Measurements from ENCODE around the gene COBL. TPM values are rescaled to one million over a fixed set of nuclear protein-coding genes. Genes with fewer than 3 reads are reported as not detected.
"Not testable (repeated sequence)": the region's sequence is repeated elsewhere in the genome, so short reads cannot be mapped to it uniquely, and the experiment has no call there.

The COBL gene
- total RNA-seq, 2 experiments from 2014 or later, result not detected

DNA sequence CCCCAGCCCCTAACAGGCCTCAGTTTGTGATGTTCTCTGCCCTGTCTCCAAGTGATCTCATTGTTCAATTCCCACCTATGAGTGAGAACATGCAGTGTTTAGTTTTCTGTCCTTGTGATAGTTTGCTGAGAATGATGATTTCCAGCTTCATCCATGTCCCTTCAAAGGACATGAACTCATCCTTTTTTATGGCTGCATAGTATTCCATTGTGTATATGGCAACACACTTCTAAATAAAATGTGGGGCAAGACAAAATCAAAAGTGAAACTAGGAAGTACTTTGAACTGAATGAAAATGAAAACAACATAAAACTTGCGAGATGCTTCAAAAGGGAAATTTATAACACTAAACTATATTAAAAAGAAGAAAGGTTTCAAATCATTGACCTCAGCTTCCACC lies 326.4 kb downstream of the COBL start:
- H3K27me3 Mint-ChIP-seq; H3K9me3 Mint-ChIP-seq (ENCODE audit: low read depth); H3K4me1 Mint-ChIP-seq; H3K4me3 Mint-ChIP-seq; H3K27ac Mint-ChIP-seq; ATAC-seq; H3K36me3 Mint-ChIP-seq; DNase-seq; CTCF ChIA-PET: not testable (repeated sequence)

DNA sequence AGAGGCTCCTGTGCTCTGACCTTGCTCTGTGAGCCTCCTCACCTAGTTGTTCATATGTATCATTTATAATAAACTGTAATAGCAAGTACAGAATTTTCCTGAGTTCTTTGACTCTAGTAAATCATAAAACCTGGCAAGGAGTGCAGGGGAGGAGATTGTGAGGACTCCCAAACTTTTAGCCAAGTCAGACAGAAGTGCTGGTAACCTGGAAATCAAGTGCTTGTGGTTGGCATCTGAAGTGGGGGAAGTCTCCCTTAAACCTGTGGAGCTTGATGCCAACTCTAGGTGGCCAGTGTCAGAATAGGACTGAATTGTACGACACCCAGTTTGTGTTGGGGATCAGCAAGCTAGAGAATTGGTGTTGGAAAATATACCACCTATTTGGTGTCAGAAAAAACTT lies 327.6 kb downstream of the COBL start:
- H3K27me3 Mint-ChIP-seq, result peaks cover 2% of the 10 kb centered on the region
- no peak overlapping the region for H3K4me3 Mint-ChIP-seq
- no peak for ATAC-seq
- no peaks in the 10 kb centered on the region for H3K4me1 Mint-ChIP-seq
- DNase-seq, result no peak
- H3K9me3 Mint-ChIP-seq (ENCODE audit: low read depth), result peaks cover 2% of the 10 kb centered on the region
- CTCF ChIA-PET, result no interaction called here
- no peak overlapping the region for H3K27ac Mint-ChIP-seq
- no peaks in the 10 kb centered on the region for H3K36me3 Mint-ChIP-seq

DNA sequence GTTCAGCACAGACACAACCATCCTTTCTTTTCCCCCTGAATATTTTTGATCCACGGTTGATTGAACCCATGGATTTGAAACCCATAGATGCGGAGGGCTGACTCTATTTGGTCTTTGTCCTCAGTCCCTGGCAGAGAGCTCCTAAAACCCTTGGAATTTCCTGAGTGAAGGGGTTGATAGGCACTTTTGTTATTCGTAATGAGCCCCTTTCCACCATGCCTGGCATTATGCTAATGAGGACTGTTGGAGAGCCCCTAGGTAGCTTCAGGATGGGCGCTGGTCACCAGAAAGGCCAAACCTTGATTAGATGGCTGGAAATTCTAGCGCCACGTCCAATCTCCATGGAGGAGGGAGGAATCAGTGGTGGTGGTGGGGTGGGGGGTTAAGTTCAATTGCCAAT lies 328.1 kb downstream of the COBL start:
- DNase-seq, result no peak
- Mint-ChIP-seq H3K4me1 (no peaks in the 10 kb centered on the region), H3K9me3 (ENCODE audit: low read depth) (peaks cover 2% of the 10 kb centered on the region), H3K4me3 (no peak overlapping the region), H3K36me3 (no peaks in the 10 kb centered on the region), H3K27me3 (peaks cover 2% of the 10 kb centered on the region), H3K27ac (no peak overlapping the region)
- ATAC-seq, result no peak
- CTCF ChIA-PET, result no interaction called here

DNA sequence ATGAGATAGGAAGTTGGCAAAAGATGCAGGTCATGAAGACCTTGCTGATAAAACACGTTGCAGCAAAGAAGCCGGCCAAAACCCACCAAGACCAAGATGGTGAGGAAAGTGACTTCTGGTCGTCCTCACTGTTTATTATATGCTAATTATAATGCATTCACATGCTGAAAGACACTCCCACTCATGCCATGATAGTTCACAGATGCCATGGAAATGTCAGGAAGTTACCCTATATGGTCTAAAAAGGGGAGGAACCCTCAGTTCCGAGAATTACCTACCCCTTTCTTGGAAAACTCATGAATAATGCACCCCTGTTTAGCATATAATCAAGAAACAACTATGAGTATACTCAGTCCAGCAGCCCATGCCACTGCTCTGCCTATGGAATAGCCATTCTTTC lies 331.5 kb downstream of the COBL start:
- ATAC-seq (no peak), DNase-seq (no peak)
- Mint-ChIP-seq H3K9me3 (ENCODE audit: low read depth) (peaks cover under 1% of the 10 kb centered on the region), H3K27ac (no peak overlapping the region), H3K4me3 (no peak overlapping the region), H3K4me1 (no peaks in the 10 kb centered on the region), H3K36me3 (no peaks in the 10 kb centered on the region), H3K27me3 (no peaks in the 10 kb centered on the region)
- CTCF ChIA-PET, result no interaction called here

DNA sequence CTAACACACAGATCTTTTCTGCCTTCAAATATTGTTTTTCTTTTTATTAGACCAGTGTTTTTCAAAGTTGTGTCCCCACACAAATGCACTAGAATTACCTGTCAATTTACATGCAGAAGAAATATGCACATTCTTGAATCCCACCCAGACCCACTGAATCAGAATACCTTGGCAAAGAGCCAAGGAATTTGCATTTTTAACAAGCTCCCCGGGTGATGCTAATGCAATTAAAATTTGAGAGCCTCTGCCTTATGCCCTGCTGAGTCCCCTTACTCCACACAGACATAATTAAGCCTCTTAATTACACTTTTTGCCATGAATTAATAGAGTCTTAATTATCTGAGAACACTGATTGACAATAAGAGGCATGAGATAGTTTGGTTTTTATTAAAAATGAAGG lies 332.8 kb downstream of the COBL start:
- Mint-ChIP-seq H3K4me1 (no peaks in the 10 kb centered on the region), H3K9me3 (ENCODE audit: low read depth) (no peaks in the 10 kb centered on the region), H3K36me3 (no peaks in the 10 kb centered on the region), H3K27me3 (no peaks in the 10 kb centered on the region), H3K27ac (no peak overlapping the region), H3K4me3 (no peak overlapping the region)
- ATAC-seq, result no peak
- DNase-seq, result no peak
- CTCF ChIA-PET, result no interaction called here

DNA sequence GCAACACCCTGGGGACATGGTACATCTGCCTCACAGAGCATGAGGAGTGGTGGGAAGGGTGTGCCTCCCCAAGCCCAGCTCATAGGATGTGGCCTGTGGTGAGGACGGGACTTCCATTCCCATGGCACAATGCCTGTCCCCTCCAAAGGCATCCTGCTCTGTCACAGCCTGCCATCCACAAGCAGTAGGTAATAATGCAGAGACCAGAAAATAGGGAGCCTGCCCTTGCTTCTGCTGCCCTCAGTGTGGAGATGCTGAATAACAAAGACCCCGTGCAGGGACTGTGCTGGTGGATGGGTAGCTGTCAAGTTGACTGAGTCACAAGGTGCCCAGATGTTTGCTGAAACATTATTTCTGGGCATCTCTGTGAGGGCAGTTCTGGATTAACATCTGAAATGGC lies 334.0 kb downstream of the COBL start:
- Mint-ChIP-seq H3K27ac (no peak overlapping the region), H3K9me3 (ENCODE audit: low read depth) (no peaks in the 10 kb centered on the region), H3K27me3 (no peaks in the 10 kb centered on the region), H3K4me1 (no peaks in the 10 kb centered on the region), H3K36me3 (no peaks in the 10 kb centered on the region), H3K4me3 (no peak overlapping the region)
- ATAC-seq (no peak), DNase-seq (no peak)
- CTCF ChIA-PET, result no interaction called here

DNA sequence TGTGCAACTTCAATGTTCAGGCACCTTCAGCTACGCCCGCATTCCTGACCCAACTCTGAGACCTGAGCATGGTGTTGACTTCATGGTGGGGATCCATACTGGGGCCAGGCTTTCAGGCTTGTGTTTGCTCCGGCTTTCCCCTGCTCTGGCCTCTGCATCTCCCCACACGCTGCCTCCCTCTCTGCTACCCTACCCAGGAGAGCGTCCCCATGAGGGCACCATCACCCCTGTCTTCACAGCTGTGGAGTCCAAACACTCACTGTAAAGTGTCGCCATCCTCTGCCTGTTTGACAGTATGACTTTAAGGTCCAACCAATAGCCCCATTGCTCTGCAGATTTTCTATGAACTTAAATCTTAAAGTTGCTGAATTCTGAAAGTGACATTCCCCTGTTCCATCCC lies 334.9 kb downstream of the COBL start:
- no peaks in the 10 kb centered on the region for H3K4me1 Mint-ChIP-seq
- no peak for ATAC-seq

DNA sequence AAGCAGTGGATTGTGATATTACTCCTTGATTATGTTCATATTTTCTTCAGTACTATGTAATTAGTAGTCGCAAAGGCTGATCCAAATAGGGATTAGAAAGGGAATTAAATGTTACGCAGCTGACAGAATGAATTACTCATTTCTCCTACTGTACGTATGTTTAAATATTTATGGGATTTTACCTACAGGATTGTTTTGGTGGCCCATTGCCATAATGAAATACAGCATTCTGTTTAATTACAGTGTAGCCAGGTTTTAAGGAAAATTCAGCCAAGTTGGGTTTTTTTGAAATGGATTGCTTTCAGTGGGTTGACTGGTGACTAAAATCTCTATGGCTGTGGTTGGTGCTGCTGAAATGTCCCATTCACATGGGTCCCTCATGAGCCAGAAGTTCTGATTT lies 336.2 kb downstream of the COBL start:
- Mint-ChIP-seq H3K9me3 (ENCODE audit: low read depth) (no peaks in the 10 kb centered on the region), H3K27me3 (no peaks in the 10 kb centered on the region), H3K27ac (no peak overlapping the region), H3K4me3 (no peak overlapping the region), H3K36me3 (no peaks in the 10 kb centered on the region), H3K4me1 (no peaks in the 10 kb centered on the region)
- no peak for DNase-seq
- CTCF ChIA-PET, result no interaction called here
- no peak for ATAC-seq

More for the DNA sequence above, 334.9 kb downstream of the COBL start:
- no peaks in the 10 kb centered on the region for H3K9me3 Mint-ChIP-seq (ENCODE audit: low read depth)
- no peak overlapping the region for H3K4me3 Mint-ChIP-seq
- DNase-seq, result no peak
- no peaks in the 10 kb centered on the region for H3K27me3 Mint-ChIP-seq
- H3K27ac Mint-ChIP-seq, result no peak overlapping the region
- H3K36me3 Mint-ChIP-seq, result no peaks in the 10 kb centered on the region
- CTCF ChIA-PET, result no interaction called here

DNA sequence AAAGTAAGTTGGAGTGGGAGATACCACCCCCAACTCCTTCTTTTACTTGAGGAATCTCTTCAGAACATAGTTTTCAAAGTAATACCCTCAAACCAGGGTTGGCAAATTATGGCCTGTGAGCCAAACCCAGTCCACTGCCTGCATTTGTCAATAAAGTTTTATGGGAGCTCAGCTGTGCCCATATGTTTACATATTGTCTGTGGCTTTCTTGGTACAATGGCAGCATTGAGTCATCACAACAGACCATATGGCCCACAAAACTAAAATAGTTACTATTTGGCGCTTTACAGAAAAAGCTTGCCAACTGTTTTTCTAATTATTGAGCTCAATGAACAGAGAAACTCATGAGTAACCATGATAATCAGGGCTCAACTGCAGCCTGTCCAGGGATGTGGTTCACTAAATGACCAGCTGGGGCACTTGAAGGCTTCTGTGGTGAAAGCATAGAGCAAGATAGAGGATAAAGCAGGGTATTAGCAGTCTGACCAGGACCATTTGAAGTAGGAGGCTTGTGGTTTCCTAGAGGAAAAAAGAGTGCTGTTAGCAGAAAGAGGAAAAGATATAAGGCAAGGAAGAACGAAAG lies 337.9 kb downstream of the COBL start:
- Mint-ChIP-seq H3K27ac (no peak overlapping the region), H3K4me3 (no peak overlapping the region), H3K9me3 (ENCODE audit: low read depth) (no peaks in the 10 kb centered on the region), H3K27me3 (no peaks in the 10 kb centered on the region), H3K4me1 (peaks cover 4% of the 10 kb centered on the region), H3K36me3 (no peaks in the 10 kb centered on the region)
- DNase-seq (no peak), ATAC-seq (no peak)
- CTCF ChIA-PET, result no interaction called here

DNA sequence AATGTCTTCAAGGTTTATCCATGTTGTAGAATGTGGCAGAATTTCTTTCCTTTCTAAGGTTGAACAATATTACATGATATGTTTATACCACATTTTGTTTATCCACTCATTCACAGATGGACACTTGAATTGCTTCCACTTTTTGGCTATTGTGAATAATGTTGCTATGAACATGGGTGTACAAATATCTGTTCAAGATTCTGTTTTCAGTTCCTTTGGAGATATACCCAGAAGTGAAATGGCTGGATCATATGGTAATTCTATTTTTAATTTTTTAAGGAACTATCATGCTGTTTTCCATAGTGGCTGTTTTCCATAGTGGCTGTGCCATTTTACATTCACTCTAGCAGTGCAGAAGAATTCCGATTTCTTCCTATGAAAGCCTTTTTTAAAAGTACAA lies 339.2 kb downstream of the COBL start:
- H3K4me1 Mint-ChIP-seq, result peaks cover 4% of the 10 kb centered on the region
- H3K36me3 Mint-ChIP-seq, result no peaks in the 10 kb centered on the region
- CTCF ChIA-PET, result no interaction called here
- DNase-seq (no peak), ATAC-seq (no peak)
- no peaks in the 10 kb centered on the region for H3K27me3 Mint-ChIP-seq
- no peaks in the 10 kb centered on the region for H3K9me3 Mint-ChIP-seq (ENCODE audit: low read depth)
- H3K27ac Mint-ChIP-seq, result no peak overlapping the region
- H3K4me3 Mint-ChIP-seq, result no peak overlapping the region

DNA sequence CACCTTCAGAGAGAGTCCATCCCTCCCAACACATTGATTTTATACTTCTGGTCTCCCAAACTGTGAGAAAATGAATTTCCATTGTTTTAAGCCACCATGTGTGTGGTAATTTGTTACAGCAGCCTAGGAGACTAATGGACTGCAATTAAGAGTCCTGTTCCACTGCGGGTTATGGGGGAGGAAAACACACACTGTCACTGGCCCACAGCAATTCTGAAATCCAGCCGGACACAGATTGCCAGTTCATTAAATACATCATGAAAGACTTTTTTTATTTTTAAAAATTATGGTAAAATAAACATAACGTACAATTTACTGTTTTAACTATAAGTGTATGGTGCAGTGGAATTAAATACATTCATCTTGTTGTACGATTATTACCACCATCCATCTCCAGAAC lies 340.5 kb downstream of the COBL start:
- ATAC-seq, result no peak
- Mint-ChIP-seq H3K27me3 (no peaks in the 10 kb centered on the region), H3K9me3 (ENCODE audit: low read depth) (no peaks in the 10 kb centered on the region), H3K27ac (no peak overlapping the region), H3K4me3 (no peak overlapping the region), H3K4me1 (peaks cover 4% of the 10 kb centered on the region), H3K36me3 (no peaks in the 10 kb centered on the region)
- no peak for DNase-seq
- CTCF ChIA-PET, result no interaction called here

DNA sequence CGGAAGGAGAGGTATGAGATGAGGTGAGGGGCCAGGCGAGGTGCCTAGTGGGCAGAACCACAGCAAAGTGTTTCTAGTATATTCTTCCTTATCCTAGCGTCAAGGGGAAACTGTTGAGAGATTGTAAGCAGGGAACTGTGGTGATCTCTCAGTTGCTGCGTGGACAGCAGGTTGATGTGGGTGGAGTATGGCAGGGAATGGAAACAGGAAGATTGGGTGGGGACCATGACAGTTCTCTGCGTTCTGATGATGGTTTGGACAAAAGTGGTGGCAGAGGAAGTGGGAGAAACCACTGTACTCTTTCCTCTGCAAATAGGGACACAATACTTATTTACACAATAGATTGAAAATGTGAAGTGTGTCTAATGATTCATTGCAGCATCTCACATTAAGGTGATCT lies 342.4 kb downstream of the COBL start:
- no peaks in the 10 kb centered on the region for H3K27me3 Mint-ChIP-seq
- DNase-seq (no peak), ATAC-seq (no peak)
- H3K4me3 Mint-ChIP-seq, result no peak overlapping the region
- CTCF ChIA-PET, result no interaction called here
- H3K9me3 Mint-ChIP-seq (ENCODE audit: low read depth), result no peaks in the 10 kb centered on the region
- peaks cover 4% of the 10 kb centered on the region for H3K4me1 Mint-ChIP-seq
- H3K36me3 Mint-ChIP-seq, result no peaks in the 10 kb centered on the region
- H3K27ac Mint-ChIP-seq, result no peak overlapping the region

DNA sequence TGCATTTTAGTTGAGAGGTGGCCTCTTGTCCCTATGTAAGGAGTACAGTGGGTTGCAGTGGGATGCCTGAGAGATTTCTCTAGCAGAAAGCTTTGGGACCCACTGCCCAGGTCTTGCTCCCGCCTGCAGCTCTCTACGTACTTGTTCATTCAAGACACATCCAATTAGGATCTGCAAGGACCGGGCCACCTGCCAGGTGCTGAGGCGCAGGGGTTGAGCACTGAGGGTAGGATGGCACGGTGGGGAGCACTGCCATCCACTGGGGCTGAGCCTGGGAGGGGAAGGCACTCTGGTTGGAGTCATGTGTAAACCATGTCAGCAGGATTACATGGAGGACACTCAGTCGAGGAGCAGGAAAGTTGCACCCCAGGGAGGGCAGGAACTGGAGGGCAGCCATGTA lies 342.8 kb downstream of the COBL start:
- H3K9me3 Mint-ChIP-seq (ENCODE audit: low read depth), result no peaks in the 10 kb centered on the region
- no peak for DNase-seq
- CTCF ChIA-PET, result no interaction called here
- no peaks in the 10 kb centered on the region for H3K27me3 Mint-ChIP-seq
- no peak overlapping the region for H3K4me3 Mint-ChIP-seq
- H3K27ac Mint-ChIP-seq, result no peak overlapping the region
- no peaks in the 10 kb centered on the region for H3K36me3 Mint-ChIP-seq
- H3K4me1 Mint-ChIP-seq, result peaks cover 4% of the 10 kb centered on the region
- ATAC-seq, result no peak

DNA sequence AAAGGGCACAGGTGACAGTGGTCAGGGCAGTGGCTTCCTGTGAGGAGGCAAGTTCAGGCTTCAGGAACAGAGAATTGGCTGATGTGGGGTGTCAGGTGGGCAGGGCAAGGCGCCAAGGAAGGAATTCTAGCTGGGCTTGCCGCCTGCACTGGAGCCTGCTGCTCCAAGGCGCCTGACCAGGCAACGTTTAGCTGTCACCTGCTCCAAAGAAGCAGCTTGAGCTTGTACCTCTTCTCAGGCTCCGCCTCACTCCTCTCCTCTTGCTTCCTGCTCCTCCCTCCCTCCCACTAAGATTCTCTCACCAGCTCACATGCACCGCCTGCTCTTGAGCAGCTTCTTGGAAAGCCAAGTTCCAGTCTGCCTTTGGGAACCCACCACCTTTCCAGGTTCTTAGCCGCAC lies 346.5 kb downstream of the COBL start:
- H3K27ac Mint-ChIP-seq, result no peak overlapping the region
- peaks cover 2% of the 10 kb centered on the region for H3K9me3 Mint-ChIP-seq (ENCODE audit: low read depth)
- H3K4me1 Mint-ChIP-seq, result peaks cover 4% of the 10 kb centered on the region
- DNase-seq, result no peak
- no peaks in the 10 kb centered on the region for H3K27me3 Mint-ChIP-seq
- CTCF ChIA-PET, result no interaction called here
- no peak for ATAC-seq
- H3K36me3 Mint-ChIP-seq, result no peaks in the 10 kb centered on the region
- no peak overlapping the region for H3K4me3 Mint-ChIP-seq

Measured in activated CD8-positive, alpha-beta memory T cell treated with anti-CD3 and anti-CD28 coated beads, Interleukin-2, amount 10 ng/mL, durations not matched to agents 7 days and 5 days (primary cell).